ENCODE measurements around the gene ZNF814. TPM values are rescaled to one million over a fixed set of nuclear protein-coding genes. Genes with fewer than 3 reads are reported as not detected.
"Not testable (repeated sequence)": the region's sequence is repeated elsewhere in the genome, so short reads cannot be mapped to it uniquely, and the experiment has no call there.

Gene ZNF814
- total RNA-seq, 1 donor from 2014 or later = 22.3 TPM

DNA sequence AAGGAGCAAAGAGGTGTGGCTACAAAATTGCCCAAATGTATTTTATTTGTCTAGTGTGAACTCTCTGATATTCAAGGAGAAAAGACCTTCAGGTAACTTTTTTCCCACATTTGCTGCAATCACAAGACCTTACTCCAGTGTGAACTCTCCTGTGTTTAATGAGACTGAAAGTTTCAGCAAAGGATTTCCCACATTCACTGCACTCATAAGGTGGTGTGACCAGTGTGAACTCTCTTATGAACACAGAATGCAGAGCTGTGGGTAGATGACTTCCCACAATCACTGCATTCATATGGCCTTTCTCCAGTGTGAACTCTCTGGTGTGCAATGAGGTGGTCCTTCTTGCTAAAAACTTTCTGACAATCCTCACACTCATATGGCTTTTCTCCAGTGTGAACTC, 16.4 kb downstream of the ZNF814 start:
- no peak overlapping the region for H3K27ac Mint-ChIP-seq (ENCODE audit: unreplicated experiment)
- no peak overlapping the region for H3K4me3 Mint-ChIP-seq (ENCODE audit: unreplicated experiment)
- peaks cover 9% of the 10 kb centered on the region for H3K27me3 Mint-ChIP-seq (ENCODE audit: unreplicated experiment)
- peaks cover 11% of the 10 kb centered on the region for H3K9me3 Mint-ChIP-seq (ENCODE audit: unreplicated experiment)
- no peak for DNase-seq (ENCODE audit: low spot score)
- TF ChIP-seq, protein P1, sequence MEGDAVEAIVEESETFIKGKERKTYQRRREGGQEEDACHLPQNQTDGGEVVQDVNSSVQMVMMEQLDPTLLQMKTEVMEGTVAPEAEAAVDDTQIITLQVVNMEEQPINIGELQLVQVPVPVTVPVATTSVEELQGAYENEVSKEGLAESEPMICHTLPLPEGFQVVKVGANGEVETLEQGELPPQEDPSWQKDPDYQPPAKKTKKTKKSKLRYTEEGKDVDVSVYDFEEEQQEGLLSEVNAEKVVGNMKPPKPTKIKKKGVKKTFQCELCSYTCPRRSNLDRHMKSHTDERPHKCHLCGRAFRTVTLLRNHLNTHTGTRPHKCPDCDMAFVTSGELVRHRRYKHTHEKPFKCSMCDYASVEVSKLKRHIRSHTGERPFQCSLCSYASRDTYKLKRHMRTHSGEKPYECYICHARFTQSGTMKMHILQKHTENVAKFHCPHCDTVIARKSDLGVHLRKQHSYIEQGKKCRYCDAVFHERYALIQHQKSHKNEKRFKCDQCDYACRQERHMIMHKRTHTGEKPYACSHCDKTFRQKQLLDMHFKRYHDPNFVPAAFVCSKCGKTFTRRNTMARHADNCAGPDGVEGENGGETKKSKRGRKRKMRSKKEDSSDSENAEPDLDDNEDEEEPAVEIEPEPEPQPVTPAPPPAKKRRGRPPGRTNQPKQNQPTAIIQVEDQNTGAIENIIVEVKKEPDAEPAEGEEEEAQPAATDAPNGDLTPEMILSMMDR (IDR thresholded peaks at IDR 0.05; ENCODE audit: unreplicated experiment) = no peak
- H3K4me1 Mint-ChIP-seq (ENCODE audit: unreplicated experiment) = peaks cover 5% of the 10 kb centered on the region
- H3K36me3 Mint-ChIP-seq (ENCODE audit: low read depth, unreplicated experiment) = peaks cover 67% of the 10 kb centered on the region

DNA sequence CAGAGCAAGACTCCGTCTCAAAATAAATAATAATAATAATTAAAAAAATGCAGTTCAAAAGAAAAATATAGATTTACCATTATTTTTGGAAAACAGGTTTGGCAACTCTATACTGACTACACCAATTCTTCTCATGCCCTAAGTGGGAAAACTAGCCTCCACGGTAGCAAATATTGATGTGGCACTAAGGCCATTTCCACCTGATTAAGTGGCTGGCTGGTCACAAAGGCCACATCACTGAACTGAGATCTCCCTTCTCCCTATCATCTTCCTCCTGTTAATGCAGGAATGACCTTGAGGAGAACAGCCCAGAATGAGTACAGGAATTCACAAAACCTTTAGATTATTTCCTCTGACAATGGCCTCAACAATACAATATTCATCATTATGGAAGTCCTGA, 18.6 kb downstream of the ZNF814 start:
- Mint-ChIP-seq H3K4me3 (ENCODE audit: unreplicated experiment) (no peak overlapping the region), H3K36me3 (ENCODE audit: low read depth, unreplicated experiment) (peaks cover 48% of the 10 kb centered on the region), H3K27ac (ENCODE audit: unreplicated experiment) (no peak overlapping the region), H3K9me3 (ENCODE audit: unreplicated experiment) (peaks cover 11% of the 10 kb centered on the region), H3K4me1 (ENCODE audit: unreplicated experiment) (no peaks in the 10 kb centered on the region), H3K27me3 (ENCODE audit: unreplicated experiment) (peaks cover 9% of the 10 kb centered on the region)
- no peak for DNase-seq (ENCODE audit: low spot score)
- TF ChIP-seq, protein P1 (IDR thresholded peaks at IDR 0.05; ENCODE audit: unreplicated experiment) = no peak

DNA sequence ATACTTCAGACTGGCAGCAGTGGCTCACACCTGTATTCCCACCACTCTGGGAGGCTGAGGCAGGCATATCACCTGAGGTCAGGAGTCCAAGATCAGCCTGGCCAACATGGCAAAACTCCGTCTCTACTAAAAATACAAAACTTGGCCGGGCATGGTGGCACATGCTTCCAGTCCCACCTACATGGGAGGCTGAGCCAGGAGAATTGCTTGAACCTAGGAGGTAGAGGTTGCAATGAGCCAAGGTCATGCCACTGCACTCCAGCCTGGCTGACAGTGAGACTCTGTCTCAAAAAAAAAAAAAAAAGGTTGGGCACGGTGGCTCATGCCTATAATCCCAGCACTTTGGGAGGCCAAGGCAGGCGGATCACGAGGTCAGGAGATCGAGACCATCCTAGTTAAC, 19.2 kb downstream of the ZNF814 start:
- Mint-ChIP-seq H3K9me3 (ENCODE audit: unreplicated experiment) (peaks cover 11% of the 10 kb centered on the region), H3K36me3 (ENCODE audit: low read depth, unreplicated experiment) (peaks cover 50% of the 10 kb centered on the region)
- not testable (repeated sequence) for H3K4me3 Mint-ChIP-seq (ENCODE audit: unreplicated experiment); H3K27me3 Mint-ChIP-seq (ENCODE audit: unreplicated experiment); DNase-seq (ENCODE audit: low spot score); H3K4me1 Mint-ChIP-seq (ENCODE audit: unreplicated experiment); H3K27ac Mint-ChIP-seq (ENCODE audit: unreplicated experiment)

DNA sequence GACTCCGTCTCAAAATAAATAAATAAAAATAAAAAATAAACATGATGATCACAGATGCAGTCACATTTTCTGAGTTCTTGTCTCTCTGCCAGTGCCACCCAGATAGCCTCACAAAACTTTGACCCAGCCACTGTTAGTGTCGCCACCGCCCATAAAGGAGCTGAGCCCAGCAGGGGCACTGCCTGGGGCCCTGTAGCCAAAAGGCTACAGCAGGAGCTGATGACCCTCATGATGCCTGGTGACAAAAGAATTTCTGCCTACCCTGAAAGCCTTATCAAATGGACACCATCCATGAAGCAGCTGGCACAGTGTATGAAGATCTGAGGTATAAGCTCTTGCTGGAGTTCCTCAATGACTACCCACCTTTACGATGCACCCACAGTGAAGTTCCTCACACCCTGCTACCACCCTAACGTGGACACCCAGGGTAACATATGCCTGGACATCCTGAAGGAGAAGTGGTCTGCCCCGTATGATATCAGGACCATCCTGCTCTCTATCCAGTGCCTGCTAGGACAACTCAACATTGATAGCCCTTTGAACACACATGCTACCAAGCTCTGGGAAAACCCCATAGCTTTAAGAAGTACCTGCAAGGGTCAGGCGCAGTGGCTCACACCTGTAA, 20.9 kb downstream of the ZNF814 start:
- DNase-seq (ENCODE audit: low spot score) = no peak
- TF ChIP-seq, protein P1 (IDR thresholded peaks at IDR 0.05; ENCODE audit: unreplicated experiment) = no peak
- no peak overlapping the region for H3K4me3 Mint-ChIP-seq (ENCODE audit: unreplicated experiment)
- H3K9me3 Mint-ChIP-seq (ENCODE audit: unreplicated experiment) = no peaks in the 10 kb centered on the region
- peaks cover 9% of the 10 kb centered on the region for H3K27me3 Mint-ChIP-seq (ENCODE audit: unreplicated experiment)
- H3K4me1 Mint-ChIP-seq (ENCODE audit: unreplicated experiment) = no peaks in the 10 kb centered on the region
- peaks cover 41% of the 10 kb centered on the region for H3K36me3 Mint-ChIP-seq (ENCODE audit: low read depth, unreplicated experiment)
- H3K27ac Mint-ChIP-seq (ENCODE audit: unreplicated experiment) = peak overlapping the region; percentile 48

DNA sequence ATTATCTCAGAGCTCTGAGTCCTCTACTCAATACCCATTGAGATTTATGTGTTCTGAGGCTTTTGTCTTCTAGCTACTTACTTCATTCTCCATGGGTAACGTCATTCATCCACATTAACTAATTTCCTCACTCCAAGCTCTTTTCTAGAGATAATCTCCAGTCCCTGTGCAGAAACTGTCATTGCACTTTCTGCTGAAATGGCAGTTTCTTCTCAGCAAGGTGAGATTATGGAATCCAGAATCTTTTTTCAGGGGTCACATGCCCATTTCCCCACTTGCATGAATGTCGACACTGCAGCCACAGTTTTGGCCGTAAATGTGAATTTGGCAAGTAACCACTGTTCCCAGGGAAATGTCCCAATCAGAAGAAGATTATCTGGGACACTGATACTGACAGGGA, 26.5 kb downstream of the ZNF814 start:
- not testable (repeated sequence) for H3K27me3 Mint-ChIP-seq (ENCODE audit: unreplicated experiment); H3K9me3 Mint-ChIP-seq (ENCODE audit: unreplicated experiment); DNase-seq (ENCODE audit: low spot score); H3K4me3 Mint-ChIP-seq (ENCODE audit: unreplicated experiment); H3K27ac Mint-ChIP-seq (ENCODE audit: unreplicated experiment); H3K4me1 Mint-ChIP-seq (ENCODE audit: unreplicated experiment)
- peaks cover 34% of the 10 kb centered on the region for H3K36me3 Mint-ChIP-seq (ENCODE audit: low read depth, unreplicated experiment)

DNA sequence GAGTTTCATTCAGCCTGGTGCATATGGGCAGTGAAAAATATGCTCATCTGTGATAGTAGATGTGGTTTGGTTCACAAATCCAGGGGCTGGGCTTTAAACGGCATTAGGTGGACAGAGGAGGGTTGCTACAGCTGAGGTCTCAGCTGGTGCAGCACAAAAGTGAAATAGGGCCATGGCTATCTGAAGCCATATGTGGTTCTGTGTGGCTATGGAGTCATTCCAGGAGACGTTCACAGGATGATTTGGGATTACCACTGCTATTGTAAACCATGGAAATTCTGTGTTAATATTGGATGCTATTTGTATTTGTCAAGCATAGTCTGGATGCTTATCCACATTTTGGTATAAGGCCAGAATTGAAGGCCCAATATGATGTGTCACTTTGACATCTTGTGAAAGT, 34.7 kb downstream of the ZNF814 start:
- peaks cover 38% of the 10 kb centered on the region for H3K36me3 Mint-ChIP-seq (ENCODE audit: low read depth, unreplicated experiment)
- not testable (repeated sequence) for H3K27ac Mint-ChIP-seq (ENCODE audit: unreplicated experiment); DNase-seq (ENCODE audit: low spot score); H3K9me3 Mint-ChIP-seq (ENCODE audit: unreplicated experiment); H3K4me3 Mint-ChIP-seq (ENCODE audit: unreplicated experiment)
- H3K4me1 Mint-ChIP-seq (ENCODE audit: unreplicated experiment) = peaks cover 16% of the 10 kb centered on the region
- peaks cover 15% of the 10 kb centered on the region for H3K27me3 Mint-ChIP-seq (ENCODE audit: unreplicated experiment)

DNA sequence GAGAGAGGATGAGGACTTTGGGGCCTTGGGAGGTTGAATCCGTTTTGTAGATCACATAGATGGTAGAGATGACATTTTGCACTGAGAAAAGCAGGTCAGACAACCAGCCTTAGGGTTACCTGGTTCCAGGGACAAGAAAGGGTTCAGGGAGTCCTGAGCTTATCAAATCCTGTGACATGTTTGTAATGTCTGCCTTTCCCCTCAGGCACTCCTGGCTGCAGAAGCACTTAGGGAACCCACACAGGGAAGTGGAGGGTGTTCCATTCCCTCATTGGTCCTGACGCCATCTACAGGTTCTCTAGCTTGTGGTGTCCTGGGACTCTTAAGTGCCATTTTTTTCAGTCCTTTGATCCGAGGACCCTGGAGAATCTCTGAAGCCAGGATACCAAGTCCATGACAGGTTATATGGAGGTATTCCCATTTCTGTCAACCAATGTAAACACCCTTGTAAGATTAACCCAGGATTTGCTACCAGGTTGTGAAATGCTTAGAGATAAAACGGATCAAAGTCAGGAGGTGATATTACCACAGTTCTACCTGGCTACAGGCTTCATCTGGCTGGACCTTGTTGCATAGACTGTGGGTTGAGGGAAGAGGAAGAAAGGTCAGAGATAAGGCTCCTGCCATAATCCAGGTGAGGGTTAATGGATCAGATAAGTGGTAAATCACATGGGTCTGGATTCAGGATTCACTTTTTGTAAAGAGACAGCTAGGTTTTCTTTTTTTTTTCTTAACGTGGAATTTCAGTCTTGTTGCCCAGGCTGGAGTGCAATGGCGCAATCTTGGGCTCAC, 36.8 kb downstream of the ZNF814 start:
- H3K36me3 Mint-ChIP-seq (ENCODE audit: low read depth, unreplicated experiment) = peaks cover 31% of the 10 kb centered on the region

More for the DNA sequence above, 36.8 kb downstream of the ZNF814 start:
- Mint-ChIP-seq H3K4me3 (ENCODE audit: unreplicated experiment) (peak overlapping the region; percentile 56), H3K27me3 (ENCODE audit: unreplicated experiment) (peaks cover 13% of the 10 kb centered on the region), H3K4me1 (ENCODE audit: unreplicated experiment) (peaks cover 16% of the 10 kb centered on the region), H3K27ac (ENCODE audit: unreplicated experiment) (peak overlapping the region; percentile 22)
- DNase-seq (ENCODE audit: low spot score); H3K9me3 Mint-ChIP-seq (ENCODE audit: unreplicated experiment): not testable (repeated sequence)

Data from endothelial cell (in vitro differentiated cells).